GM19463 (cell line): ENCODE data around the gene CD244.
"Not testable (repeated sequence)": the region's sequence is repeated elsewhere in the genome, so short reads cannot be mapped to it uniquely, and the experiment has no call there.

Experiments used
- ATAC-seq: cut with Tn5 transposase; IDR thresholded peaks from one replicate; pipeline ENCODE4 v1.9.1; 2021; ENCODE audit warnings: mild to moderate bottlenecking, moderate library complexity; ENCODE audit not compliant: unreplicated experiment

CD244 gene

DNA sequence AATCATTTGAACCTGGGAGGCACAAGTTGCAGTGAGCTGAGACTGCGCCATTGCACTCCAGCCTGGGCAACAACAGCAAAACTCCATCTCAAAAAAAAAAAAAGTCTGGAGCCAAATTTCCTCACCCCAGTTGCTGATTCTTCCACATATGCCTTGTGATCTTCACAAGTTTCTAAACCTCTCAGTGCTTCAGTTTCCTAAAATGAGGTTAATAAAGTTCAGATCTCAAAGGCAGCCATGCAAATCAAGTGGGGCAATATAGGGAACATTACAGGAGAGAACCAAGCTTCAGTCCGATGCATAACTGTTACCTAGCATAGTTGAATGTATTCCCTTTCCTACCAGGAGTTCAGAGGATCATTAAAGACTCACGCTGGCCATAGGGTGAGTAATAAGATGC, 17.5 kb upstream of the CD244 start:
- ATAC-seq: no peak

- no peak for ATAC-seq
Observed at GRCh38 chr1:160879056-160879455, 16.4 kb upstream of the CD244 start.

DNA sequence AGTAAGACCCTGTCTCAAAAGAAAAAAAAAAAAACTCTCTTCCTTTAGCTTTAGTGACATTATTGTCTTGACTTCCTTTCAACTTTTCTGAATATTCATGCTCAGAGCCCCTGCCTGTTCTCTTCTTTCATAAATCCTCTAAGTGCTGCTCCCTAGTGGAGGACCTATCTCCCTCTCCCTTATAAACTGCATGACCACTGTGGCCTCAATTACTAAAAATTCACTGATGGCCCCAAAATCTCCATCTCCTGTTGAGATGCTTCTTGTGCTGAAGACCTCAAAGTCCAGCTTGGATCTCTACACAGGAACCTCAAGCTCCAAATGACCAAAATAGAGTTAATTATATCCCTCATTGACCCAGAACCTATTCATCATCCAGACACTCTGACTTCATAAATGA, 14.5 kb upstream of the CD244 start:
- ATAC-seq: no peak

- no peak for ATAC-seq
Observed at GRCh38 chr1:160876311-160876710, 13.6 kb upstream of the CD244 start.

GRCh38 chr1:160875591-160875990, 12.9 kb upstream of the CD244 start:
- ATAC-seq: not testable (repeated sequence)

DNA sequence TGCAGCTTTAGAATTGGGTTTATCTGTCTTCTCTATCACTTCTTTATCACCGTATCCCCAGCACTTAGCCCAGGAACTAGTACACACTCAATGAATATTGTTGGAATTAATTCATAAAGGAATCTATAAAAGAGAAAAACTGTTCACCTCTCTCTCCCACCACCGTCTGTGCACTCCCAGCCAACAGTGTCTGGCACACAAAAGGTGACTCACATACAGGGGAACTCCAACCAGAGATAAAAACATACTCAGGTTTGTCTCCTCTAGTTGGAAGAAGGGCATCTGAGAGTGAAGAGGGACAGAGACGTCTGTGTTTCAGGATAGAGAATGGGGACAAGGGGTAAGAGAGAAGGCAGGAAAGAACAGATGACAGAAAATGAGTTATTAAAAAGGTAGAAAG, 12.2 kb upstream of the CD244 start:
- no peak for ATAC-seq

DNA sequence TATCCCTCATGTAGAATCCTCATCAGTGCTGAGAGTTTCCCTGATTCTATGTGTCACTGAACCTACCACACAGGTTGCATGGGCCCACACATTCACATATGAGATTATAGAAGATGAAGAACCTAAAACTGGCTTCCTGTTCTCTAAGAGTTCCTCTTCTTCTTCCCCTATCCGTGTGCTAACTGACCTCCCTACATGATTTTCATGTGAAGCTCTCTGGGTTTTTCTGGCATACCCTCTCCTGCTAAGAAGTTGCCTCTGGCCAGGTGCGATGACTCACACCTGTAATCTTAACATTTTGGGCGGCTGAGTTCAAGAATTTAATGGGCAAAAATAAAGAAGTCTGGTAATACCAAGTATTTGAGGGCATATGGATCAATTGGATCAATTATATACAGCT, 5.5 kb upstream of the CD244 start:
- no peak for ATAC-seq

- ATAC-seq: not testable (repeated sequence)
Observed at GRCh38 chr1:160867651-160868050, 5.0 kb upstream of the CD244 start.

DNA sequence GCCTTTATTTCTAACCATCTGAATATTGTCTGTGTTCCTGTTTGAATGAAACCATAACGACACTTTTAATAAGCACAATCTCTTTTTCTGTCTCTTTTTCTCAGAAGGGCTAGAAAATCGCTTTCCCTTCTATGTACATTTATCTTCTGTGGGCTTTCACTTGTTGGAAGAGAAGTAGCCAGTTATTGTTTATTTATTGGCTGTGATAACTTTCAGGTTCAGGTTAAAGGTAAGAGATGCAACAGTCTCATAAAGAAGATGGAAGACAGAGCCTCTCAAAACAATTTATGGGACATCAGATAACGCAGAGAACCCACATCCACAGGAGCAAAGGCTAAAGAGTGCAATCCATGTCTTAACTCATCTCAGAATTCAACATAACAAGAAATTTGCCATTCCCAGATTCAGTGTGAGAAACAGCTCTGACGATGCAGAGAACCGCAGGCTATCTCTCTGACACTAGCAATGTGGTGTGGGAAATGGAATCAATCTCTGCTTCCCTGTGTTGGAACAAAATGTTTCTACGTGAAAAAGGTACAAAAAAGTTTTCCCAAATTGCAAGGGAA, 4.1 kb upstream of the CD244 start:
- ATAC-seq: no peak

DNA sequence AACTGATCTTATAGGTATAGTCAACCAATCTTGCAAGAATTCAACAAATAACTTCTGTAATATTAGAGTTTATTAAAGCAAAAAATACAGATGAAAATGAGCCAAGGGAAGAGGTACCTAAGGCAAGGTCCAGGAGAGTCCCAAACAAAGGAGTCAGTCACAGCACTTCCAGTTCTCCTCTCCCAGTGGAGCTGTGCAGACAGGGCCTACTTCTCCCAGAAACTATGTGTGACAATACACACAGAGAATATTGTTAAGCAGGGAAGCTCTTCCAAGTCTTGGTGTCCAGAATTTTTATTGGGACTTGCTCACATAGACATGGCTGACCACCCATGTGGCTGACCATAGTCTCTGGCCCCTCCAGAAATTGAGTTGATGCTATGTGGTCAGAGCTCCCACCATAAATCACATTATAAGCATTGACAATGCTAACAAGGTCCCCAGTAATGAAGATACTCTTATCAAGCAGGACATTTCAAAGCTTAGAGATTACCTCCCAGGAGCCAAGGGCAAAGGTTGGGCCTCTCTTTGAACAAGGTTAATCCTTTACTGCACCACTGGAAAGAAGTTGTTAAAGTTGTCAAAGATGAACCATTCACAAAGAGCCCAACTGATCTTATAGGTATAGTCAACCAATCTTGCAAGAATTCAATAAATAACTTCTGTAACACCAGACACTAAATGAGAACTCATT, 3.5 kb upstream of the CD244 start:
- ATAC-seq: no peak

DNA sequence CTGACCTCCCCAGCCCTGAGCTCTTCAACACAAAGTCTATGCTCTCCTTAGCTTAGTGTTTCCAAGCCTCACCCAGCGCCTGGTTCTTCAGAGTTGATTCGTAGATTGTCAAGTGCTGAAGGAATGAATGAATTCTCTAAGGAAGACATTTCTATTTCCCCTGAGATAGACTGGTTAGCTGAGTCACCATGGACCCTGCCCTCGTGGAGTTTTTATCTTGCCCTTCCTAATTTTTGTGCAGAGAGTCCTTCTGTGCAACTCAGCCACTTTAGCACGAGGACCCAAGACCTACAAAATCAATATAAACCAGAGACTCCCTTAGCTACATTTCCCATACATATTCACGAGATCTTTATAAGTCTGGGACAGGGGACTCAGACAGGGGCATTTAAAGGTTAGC, 2.6 kb upstream of the CD244 start:
- ATAC-seq: no peak

GRCh38 chr1:160864173-160864572, 1.5 kb upstream of the CD244 start:
- ATAC-seq: no peak

GRCh38 chr1:160863774-160864131, 1.1 kb upstream of the CD244 start:
- no peak for ATAC-seq

- ATAC-seq: no peak
Observed at GRCh38 chr1:160863061-160863773, 530 bp upstream of the CD244 start.

DNA sequence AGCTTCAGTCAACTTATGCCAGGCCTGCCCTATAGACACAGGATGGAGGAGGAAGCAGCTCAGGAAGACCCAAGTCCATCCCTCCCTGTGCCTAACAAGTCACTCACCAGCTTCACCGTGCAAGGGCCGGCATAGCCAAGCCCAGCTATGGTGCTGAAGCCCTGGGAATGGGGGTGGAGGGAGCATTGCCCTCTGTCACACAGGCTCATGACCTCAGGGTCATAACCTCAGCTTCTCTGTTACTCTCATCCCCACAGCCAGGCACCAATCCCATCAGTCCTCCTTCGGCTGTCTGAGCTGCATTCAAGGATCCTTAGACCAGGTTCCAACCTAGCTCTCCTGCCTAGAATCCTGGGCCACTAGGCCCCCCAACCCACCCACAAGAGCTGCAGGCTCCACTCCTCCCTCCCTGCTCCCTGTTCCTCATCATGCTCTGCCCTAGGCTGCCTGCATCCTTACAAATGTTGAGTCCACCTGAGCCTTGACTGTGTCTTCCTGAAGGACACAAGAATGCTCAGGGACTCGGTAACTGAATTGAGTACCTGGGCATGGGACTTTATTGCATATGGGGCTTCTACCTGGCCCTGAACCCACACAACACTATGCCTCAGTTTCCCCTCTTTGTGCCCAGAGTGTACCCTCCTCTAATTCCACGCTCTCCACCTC, 1.7 kb downstream of the CD244 start:
- ATAC-seq: no peak

- ATAC-seq: no peak
Observed at GRCh38 chr1:160859166-160859565, 3.5 kb downstream of the CD244 start.

DNA sequence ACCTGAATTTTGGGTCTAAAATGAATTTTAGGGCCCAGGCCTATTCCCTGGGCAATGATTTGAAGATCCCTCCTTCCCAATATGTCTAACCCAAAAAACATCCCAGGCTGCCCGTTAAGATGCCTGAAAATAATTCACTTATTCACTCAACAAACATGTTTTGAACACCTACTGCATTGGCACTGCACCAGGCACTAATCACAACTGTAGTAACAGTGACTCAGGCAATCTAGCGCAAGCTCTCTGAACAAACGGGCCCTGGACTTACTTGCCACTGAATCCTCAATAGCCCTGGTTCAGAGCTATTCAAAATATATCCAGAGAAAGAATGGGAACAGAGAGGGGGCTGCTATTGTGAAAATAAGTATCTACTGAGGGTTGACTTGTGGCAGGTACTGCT, 4.2 kb downstream of the CD244 start:
- no peak for ATAC-seq

GRCh38 chr1:160858097-160858496, 4.6 kb downstream of the CD244 start:
- ATAC-seq: no peak

DNA sequence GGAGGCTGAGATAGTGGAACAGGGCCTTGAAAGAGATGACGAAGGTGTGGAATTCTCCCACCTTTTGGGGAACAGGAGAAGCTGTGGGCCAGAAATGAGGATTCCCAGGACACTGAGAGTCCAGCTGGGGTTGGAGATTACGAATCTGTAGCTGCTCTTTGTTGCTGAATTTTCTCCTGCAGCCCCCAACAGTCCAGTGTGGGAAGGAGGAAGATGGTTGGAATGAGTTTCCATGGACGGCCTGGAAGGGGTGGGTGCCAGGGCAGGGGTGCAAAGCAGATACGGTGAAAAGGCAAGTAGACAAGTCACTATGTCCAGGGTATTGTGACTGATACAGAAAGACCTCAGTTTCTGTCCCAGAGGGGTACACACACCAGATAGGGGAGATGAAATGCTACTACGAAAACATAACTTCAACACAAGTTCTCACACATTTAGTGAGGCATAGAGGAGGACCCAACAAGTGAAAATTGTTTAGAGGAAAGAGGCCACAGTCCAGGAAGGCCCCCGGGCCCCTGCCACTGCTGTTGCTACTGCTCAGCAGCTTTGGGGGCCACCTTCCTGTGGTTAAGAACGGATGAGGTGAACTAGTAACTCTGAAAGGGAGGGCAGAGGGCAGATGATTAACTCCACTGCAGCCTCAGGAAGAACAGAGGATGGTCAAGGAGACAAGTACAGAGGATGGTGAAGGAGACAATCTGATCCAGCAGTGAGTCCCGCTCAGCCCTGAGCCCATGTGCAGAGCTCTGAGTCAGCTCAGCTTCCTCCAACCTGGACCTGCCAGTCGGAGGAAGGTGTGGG, 7.3 kb downstream of the CD244 start:
- peak; percentile 81 for ATAC-seq

GRCh38 chr1:160853754-160854153, 8.9 kb downstream of the CD244 start:
- ATAC-seq: no peak

GRCh38 chr1:160853014-160853413, 9.7 kb downstream of the CD244 start:
- ATAC-seq: no peak
